ENCODE measurements around the gene HLA-DRB1.
"Not testable (repeated sequence)": the region's sequence is repeated elsewhere in the genome, so short reads cannot be mapped to it uniquely, and the experiment has no call there.

Gene HLA-DRB1

DNA sequence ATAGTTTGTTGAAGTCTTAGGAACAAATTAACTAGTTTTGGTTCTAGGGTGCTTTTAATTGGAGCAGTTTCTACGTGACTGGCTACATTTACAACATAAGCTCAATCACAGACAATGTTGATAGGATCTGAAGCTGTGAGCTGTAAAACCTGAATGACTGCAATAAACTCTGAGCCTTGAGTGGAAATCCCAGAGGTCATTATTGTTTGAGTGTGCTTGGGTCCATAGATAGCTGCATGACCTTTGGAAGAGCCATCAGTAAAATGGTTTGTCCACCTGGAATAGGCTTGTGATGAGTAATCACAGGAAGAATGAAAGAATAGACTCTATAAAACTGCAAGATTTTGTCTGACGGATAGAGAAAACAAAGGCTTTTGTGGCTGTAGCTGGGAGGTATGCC is 26.7 kb downstream of the HLA-DRB1 start:
- DNase-seq (ENCODE audit: low read depth, low spot score) = no peak

DNA sequence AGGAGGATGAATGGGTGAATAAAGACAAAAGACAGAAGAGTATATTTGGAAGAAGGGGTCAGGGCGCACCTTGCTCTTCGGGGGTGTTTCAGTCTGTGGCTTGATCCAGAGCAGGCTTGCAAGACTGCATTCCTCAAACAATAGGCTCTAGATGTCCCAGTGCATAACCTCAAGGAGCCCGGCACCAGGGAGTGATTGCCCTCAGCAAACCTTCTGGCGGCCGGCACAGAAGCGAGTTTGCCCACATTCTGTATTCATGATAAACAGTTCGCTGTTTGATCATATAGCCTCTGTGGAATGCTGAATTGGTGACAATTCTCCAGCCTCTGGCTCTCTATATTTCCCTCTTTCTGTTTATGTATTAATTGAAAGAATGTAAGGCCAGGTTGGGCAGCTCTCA is 29.9 kb downstream of the HLA-DRB1 start:
- DNase-seq (ENCODE audit: low read depth, low spot score) = no peak

DNA sequence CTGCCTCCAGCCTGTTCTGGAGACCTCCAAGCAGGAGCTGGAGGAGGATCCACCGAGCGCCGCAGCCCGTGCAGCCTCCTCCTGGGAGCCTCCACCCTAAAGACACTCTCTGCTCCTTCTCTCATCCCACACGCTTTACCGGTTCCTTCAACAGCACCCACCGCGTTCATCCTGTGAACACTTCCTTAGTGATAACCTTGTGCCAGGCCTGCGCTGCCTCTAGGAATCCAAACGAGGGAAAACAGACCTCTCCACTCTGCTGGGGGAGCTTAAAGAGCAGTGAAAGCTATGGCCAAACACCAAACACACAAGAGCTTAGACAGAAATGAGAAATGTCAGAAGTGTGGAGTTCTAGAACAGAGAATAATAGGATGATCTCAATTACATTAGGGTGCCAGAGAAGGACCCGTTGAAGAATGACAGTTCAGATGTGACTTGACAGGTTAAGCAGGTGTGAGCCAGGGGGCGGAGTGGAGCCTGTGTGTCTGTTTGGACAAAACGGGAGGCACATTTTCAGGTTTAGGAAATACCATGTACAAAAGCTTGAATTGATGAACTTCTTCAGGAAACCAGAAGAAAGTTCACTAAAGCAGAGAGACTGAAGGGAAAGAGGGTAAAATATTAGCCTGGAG is 31.1 kb downstream of the HLA-DRB1 start:
- DNase-seq (ENCODE audit: low read depth, low spot score) = no peak

DNA sequence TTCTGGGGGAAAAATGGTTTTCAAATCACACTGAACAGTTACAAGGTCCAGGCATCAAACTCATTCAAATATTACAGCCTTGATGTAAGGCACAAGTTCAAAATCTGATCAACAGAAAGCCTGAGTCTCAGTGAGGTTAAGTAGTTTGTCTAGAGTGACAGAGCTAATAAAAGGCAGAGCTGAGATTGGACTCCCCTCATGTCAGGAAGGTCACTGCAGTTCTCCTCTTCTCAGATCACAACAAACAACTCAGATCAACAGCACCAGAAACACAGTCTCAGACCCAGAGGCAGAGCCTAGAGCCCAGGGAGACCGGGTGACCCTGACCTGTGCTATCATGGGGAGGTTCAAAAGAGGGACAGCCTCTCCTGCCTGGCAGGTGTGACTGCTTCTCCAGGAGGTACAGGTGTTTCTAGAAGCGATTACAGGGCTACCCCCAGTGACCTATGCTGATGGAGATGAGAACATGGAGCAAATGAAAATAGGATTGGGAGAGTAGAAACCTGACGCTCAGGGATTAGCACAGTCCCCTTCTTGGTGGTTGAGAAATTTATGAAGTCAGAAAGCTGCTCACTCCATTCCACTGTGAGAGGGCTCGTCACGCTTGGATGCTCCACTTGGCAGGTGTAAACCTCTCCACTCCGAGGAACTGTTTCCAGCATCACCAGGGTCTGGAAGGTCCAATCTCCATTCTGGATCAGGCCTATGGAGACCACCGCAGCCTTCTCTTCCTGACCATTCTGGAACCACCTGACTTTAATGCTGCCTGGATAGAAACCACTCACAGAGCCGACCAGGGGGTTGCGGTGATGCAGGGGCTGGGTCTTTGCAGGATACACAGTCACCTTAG is 35.3 kb downstream of the HLA-DRB1 start:
- no peak for DNase-seq (ENCODE audit: low read depth, low spot score)

DNA sequence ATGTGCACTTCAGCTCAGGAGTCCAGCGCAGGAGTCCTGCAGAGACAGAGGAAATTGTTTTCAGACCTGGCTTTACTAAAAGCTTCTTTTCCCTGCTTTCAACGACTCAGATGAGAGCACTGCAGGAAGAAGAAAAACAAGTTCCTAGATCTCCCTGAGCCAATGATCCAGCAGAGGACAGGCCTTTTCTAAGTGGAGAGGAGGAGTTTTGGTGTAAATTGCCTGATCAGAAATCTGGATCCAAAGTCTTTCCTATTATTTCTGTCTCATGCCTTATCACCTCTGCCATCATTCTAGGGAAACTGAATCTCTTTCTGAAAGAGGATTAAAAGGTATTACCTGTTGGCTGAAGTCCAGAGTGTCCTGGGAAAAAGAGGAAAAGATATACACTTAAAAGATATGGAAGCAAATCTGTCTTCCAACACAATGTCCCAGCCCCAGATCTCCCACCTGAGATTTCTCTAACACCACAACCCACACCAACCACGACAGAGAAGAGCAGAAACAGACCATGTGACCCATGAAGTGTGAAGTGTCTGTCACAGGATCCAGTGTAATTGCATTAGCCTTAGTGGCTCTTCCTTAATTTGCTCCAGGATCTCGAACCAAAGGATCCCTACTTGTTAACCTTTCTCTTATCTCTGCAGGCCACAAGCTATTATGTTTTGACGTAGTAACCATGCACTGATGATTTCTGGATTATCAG is 36.5 kb downstream of the HLA-DRB1 start:
- DNase-seq (ENCODE audit: low read depth, low spot score) = no peak

DNA sequence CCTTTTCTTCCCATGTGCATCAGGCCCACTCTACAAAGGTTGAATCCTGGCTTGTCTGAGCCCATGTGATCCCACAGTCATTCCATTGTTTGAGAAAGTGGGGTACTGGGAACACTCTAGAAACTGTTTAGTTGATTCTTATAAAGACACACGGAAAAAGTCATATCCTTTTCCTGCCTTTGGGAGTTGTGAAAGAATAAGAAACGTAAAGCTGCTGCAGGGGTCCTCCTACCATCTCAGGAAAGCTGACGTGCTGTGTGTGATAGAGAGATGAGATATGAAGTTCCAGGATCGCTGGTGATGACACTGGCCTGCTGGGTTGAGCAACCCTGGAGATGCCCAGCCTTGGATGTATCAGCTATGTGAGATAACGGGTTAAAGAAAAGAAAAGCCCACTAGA is 38.2 kb downstream of the HLA-DRB1 start:
- no peak for DNase-seq (ENCODE audit: low read depth, low spot score)

DNA sequence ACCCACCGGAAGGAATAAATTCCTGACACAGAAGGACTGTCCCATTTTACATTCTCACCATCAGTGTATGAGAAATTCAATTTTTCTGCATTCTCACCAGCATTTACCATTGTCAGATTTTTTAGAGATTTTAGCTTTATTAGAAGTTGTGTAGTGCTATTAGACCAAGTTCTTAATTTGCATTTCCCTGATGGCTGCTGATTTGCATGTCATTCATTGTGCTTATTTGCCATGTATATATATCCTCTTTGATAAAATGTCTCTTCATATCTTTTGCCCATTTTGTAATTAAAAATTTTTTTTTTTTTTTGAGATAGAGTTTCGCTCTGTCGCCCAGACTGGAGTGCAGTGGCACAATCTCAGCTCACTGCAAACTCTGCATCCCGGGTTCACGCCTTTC is 49.8 kb downstream of the HLA-DRB1 start:
- DNase-seq (ENCODE audit: low read depth, low spot score) = no peak

DNA sequence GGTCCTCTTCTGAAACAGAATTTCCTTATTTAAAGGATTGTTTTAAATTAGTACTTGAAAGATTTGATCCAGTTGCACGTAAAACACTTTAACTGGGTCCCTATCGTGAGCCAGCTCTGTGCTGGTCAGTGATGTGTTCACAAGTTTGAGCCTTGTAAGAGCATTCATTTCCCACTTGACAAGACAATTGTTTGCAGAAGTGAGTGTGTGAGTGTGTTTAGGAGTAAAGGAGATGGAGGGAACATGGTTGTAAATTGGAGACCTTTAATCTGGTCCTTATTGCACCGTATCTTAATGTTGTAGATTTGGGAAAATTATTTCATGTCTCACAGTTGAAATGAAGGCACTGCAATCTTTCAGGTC is 59.2 kb downstream of the HLA-DRB1 start:
- not testable (repeated sequence) for DNase-seq (ENCODE audit: low read depth, low spot score)

DNA sequence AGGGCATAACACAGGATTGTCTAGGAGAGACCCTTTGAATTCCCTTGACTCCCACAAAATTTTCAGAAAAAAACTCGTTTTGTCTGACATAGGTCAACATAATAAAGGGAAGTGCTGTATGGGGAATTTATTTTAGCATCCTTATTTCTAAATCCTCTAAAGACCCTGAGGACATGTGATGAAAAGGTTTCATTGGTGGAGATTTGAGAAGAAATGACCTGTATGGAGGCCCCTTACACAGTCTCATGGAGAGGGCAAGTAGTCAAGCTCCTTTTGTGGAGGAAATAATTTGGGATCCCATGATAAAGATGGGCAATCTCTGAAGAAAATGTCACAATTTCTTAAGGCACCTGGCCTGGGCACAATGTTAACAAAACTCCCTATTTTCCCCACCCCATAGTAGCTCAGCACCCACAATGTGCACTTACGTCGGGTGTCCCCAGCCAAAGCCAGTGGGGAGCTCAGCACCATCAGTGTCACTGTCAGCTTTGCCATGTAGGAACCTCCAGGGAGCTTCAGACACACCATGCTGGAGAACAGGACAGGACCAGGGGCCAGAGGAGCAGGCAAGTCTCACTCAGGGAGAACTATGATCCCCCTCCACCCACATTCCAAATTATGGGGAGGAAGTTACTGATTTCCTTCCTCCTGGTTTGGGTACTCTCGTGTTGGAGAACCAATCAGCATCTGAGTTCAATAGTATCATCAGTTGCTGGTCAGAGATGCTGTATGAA is 59.8 kb downstream of the HLA-DRB1 start, which contains the start of gene HLA-DRB5:
HLA-DRB5 (minus strand) TSS at position 591 of the 734 bp plus-strand sequence; CDS start at position 528, 63 bp downstream.
- DNase-seq (ENCODE audit: low read depth, low spot score) = no peak
